Fibroblast of villous mesenchyme (primary cell): Measurements from ENCODE around the gene GPC6. TPM values are rescaled to one million over a fixed set of nuclear protein-coding genes. Genes with fewer than 3 reads are reported as not detected.

ENCODE experiments used
- DNase-seq: peaks from one replicate; pipeline ENCODE4 v3.0.0-alpha.2; 2010; ENCODE audit warnings: low read depth
- H3K4me3 ChIP-seq: 2 replicates; pipeline ENCODE4 v1.5.1; 2011; ENCODE audit warnings: low read depth, mild to moderate bottlenecking, low read length
- total RNA-seq: library from RNA; depleted of rRNA; stranded (reverse); fragments of >200 nt; gene quantifications from 2 replicates; pipeline ENCODE4 v1.2.3, GENCODE V29; 2012
- TF ChIP-seq, protein P1 (sequence below): IDR thresholded peaks from 2 replicates; pipeline ENCODE4 v1.5.1; 2012; ENCODE audit warnings: low read depth, mild to moderate bottlenecking, low read length; ENCODE audit not compliant: insufficient read depth

Gene GPC6
- total RNA-seq, 1 donor: 6.0 TPM

DNA sequence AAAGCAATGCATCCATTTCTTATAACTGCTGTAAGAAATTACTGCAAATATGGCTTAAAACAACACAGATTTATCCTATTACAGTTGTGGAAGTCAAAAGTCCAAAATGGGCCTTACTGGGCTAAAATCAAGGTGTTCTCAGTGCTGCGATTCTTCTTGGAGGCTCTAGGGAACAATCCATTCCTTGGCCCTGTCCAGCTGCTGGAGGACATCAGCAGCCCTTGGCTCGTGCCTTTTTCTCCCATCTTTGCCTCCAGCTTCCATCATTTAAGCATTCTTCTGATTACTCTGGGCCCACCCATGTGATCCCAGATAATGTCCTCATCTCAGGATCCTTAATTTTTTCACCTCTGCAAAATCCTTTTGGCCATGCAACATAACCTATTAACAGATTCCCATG is 645.8 kb downstream of the GPC6 start:
- no peak overlapping the region for H3K4me3 ChIP-seq
- DNase-seq: no peak
- TF ChIP-seq, protein P1, sequence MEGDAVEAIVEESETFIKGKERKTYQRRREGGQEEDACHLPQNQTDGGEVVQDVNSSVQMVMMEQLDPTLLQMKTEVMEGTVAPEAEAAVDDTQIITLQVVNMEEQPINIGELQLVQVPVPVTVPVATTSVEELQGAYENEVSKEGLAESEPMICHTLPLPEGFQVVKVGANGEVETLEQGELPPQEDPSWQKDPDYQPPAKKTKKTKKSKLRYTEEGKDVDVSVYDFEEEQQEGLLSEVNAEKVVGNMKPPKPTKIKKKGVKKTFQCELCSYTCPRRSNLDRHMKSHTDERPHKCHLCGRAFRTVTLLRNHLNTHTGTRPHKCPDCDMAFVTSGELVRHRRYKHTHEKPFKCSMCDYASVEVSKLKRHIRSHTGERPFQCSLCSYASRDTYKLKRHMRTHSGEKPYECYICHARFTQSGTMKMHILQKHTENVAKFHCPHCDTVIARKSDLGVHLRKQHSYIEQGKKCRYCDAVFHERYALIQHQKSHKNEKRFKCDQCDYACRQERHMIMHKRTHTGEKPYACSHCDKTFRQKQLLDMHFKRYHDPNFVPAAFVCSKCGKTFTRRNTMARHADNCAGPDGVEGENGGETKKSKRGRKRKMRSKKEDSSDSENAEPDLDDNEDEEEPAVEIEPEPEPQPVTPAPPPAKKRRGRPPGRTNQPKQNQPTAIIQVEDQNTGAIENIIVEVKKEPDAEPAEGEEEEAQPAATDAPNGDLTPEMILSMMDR: no peak

DNA sequence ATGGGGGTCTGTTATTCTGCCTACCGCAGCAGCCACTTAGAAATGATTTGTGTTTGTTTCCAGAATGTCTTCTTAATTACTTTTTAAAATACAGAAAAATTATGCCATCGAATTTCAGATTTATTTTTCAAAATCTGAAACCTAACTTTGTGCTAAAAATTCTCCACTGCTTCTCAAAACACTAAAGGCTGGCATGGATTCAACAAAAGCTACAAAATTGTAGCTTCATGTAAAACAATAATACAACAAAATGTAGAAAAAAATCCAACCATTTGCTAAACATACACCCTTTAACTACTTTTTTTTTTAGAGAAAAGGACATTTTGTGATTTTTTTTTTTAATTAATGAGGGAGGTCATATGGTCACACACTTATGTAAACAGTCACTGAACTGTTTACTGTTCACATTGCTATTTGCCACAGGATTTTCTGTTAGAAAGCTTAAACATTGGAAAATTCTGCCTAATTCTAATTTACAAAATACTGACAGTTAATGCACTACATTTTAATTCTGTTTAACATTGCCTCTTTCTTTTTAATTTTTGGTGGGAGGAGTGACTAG is 646.3 kb downstream of the GPC6 start:
- no peak overlapping the region for H3K4me3 ChIP-seq
- no peak for DNase-seq
- TF ChIP-seq, protein P1: no peak

DNA sequence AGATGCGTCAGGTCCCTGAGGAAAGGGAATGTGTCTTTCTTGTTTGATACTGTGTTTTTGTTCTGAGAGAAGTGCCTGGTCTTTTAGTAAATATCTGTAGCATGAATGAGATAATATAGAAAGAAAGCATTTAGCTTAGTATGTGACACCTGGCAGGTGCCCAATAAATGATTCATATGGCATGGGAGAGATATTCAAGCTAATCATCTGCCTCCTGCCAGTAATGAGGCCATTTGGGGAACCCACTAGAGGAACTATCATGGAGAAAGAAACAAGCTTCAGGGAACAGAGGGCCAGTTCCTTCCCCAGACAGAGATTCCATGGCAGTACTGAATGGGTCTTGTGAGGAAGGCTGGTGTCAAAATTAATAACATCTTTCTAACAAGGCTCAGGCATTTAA is 648.9 kb downstream of the GPC6 start:
- TF ChIP-seq, protein P1: no peak
- H3K4me3 ChIP-seq: no peak overlapping the region
- no peak for DNase-seq

DNA sequence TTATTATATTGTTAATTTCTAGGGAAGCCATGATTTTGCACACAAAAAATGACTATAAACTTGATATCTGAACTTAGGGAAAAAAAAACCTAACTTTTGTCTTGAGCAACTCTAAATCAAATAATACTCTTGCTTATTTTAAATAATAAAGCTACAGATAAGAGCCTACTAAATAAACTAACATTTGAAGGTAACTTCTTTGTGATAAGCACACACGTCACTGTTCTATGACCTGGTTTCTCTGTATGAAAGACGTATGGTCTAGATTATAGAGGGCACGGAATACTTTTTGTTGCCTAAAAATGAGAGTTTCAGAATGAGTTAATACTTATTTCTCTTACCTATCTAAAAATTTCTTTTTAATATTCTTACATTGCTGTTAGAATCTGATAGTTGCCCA is 649.6 kb downstream of the GPC6 start:
- no peak for DNase-seq
- H3K4me3 ChIP-seq: no peak overlapping the region
- TF ChIP-seq, protein P1: no peak

DNA sequence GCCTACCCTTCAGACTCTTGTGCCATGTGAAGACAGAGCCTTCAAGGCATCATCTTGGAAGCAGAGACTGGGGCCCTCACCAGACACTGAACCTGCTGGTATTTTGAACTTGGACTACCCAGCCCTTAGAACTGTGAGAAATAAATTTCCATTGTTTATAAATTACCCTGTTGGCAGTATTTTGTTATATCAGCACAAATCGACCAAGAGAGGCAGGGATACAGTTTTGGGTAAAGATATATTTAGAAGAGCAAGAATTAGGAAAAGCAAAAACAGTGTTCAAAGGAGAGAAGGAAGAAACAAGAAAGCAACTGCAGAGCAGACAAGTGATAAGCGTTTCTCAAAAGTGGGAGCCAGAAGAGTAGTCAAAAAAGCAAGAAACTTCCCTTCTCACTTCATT is 652.1 kb downstream of the GPC6 start:
- H3K4me3 ChIP-seq: no peak overlapping the region
- TF ChIP-seq, protein P1: no peak
- no peak for DNase-seq

DNA sequence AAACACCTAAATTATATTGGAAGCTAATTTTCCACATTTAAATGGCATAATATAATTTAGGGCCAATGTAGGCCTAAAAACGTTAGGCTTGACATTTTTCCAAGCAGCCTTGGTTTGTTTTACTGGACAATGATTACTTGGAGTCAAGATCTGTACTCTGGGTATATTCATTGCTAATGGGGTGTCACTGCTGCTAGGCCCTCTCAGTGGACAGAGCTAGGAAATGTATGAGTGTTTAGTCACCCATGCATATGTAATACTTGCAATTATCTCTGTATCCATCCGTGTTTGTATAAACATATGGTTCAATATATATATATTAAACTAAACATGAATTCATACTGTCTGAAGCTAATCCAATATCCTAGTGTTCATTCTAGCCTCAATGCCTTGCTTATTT is 654.8 kb downstream of the GPC6 start:
- TF ChIP-seq, protein P1: no peak
- peak; percentile 30 for DNase-seq
- H3K4me3 ChIP-seq: no peak overlapping the region

DNA sequence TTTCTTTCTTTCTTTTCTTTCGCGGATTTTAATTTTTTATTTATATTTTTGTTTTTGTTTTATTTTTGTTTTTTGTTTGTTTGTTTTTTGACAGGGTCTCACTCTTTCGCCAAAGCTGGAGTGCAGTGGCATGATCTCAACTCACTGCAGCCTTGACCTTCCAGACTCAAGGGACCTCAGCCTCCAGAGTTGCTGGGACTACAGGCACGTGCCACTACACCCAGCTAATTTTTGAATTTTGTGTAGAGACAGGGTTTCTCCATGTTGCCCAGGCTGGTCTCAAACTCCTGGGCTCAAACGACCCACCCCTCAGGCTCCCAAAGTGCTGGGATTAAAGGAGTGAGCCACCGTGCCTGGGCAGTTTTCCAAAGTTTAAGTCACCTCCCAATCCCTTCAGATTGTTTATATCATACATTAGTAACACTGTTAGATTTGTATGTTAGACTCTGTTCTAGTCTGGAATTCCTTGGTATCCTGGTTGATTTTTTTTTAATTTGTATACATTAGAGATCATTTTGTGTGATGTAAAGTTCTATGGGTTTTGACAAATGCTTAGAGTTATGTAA is 655.6 kb downstream of the GPC6 start:
- no peak overlapping the region for H3K4me3 ChIP-seq
- TF ChIP-seq, protein P1: no peak
- DNase-seq: peak; percentile 20
